Head of caudate nucleus (tissue), 42 donors: ENCODE results near the gene SLX9.
"Not testable (repeated sequence)": the region's sequence is repeated elsewhere in the genome, so short reads cannot be mapped to it uniquely, and the experiment has no call there.

ENCODE experiments used
- DNase-seq, 42 donors: peaks; one replicate each; pipeline versions ENCODE4 v3.0.0 to v3.0.0-alpha.2; 2020 to 2021; ENCODE audit warnings: mixed read lengths in 7 of 42
- intact Hi-C: fragments of 100-400 bp; cut with DNase I; formaldehyde crosslinking; loops from one replicate; pipeline ENCODE4 v1.15.0; 2022

Gene SLX9

GRCh38 chr21:44965251-44966022, 25.6 kb downstream of the SLX9 start:
- no peak for DNase-seq
- intact Hi-C loops = no loop called here

DNA sequence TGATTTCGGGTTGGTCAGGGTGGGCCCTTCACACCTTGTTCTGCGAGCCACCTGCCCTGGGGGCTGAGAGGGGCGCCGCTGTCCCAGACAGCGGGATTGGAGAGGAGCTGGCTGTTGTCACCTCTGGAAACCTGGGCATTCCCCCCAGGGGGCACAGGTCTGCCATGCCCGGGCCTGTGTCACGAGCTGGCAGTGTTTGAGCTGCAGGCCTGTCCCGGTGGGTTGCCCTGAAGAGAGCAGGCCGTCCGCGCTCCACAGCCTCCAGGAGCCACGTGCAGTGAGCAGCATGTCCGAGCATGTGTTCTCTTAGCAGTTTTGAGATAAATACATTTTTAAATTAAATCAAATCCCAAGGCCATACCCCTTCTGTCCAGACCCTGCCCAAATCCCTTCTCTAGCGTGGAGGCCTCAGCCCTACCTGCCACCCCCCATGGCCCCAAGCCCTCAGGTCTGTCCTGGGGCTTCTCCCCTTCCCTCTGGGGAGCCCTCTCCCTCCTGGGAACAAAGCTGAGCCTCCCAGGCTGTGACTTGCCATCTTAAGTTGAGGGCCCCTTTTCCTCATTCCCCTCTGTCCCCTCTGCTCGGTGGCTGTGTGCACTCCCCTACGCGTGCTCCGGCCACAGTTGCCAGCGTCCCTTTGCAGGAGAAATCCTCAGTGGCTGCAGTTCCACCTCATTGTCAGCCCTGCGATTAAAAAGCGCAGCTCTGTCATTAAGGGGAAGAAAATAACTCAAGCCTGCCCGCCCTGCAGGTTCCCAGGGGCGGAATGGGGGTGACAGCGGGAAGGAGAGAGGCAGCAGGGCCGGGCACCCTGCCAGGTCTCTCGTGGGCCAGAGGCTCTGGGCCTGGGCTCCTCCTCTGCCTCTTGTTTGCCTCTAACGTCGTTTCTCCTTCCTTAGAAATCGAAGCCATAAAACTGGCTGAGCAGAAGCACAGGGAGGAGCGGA, 26.6 kb downstream of the SLX9 start:
- peak in 36 of 42 donors; percentile 36 to 86 (median 58) for DNase-seq
- intact Hi-C loops = no loop called here

- peak in 1 of 42 donors; percentile 0 for DNase-seq
- intact Hi-C loops = no loop called here
These were observed 27.5 kb downstream of the SLX9 start for GRCh38 chr21:44967082-44968047.

DNA sequence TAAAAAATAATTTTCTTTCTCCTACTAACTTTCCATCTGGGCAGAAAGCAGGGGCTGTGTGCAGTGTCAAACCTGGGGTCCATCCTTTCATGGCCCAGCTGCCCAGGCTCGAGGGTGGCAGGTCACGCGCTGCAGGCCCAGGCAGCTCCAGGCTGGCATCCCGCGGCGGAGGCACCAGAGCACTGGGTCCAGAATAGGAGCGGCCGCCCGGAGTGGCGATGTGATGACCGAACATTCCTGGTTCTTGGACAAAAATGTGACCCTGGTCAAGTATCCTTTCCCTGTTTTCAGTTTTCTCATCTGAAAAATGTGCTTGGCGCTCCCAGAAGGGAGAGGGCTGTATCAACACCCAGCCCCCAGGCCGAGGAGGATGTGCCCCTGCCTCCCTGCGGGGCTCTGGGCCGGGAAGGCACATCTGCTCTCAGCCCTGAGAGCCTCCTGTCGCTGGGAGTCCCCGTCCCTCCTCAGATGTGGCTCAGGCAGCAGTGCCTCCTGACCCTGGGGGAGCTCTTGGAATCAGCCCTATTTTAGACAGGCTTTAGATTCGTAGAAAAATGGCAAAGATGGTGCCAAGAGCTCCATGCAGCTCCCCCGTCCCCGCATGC, 29.3 kb downstream of the SLX9 start:
- intact Hi-C loops = no loop called here
- no peak for DNase-seq

- DNase-seq = no peak
- intact Hi-C loops = no loop called here
These were observed 30.3 kb downstream of the SLX9 start for GRCh38 chr21:44969931-44970755.

DNA sequence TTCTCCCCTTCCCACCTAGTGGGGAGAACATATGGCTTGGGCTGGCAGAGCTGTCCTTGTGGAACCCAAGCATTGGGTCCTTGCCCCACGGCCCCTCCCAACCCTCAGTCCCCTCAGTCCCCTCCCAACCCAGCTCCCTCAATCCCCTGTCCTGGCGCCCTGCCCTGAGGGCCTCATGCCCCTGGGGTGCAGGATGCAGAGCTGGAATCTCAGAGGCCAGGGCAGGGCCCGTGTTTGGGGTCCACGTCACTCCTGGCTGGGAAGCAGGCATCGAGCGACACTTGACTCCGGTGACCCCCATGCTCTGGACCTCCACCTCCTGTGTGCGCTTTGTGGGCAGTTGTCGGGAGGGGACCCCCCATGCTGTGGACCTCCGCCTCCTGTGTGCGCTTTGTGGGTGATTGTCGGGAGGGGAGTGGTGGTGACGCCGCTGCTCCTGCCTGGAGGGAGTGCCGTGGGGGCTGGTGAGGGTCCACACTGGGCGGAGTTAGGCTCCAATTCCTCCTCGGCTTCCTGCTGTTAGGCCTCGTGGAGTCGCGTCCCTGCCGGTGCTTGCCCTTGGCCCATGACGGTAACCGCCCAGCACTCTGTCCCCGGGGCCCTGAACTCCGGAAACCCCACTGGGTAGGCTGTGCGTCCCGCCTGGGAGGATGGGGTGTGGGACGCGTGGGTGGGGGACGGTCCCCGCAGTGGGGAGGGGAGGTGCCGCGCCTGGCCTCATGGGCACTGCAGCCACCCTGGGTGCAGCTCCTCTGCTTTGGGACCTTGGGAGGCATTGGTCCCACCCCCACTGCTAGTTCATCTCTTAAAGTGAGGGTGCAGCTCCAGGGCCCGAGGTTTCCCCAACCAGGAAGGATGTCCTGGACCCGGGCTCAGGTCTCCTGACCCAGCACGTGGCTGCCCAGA, 31.2 kb downstream of the SLX9 start:
- DNase-seq = no peak
- intact Hi-C loops = no loop called here

- no peak for DNase-seq
- intact Hi-C loops = no loop called here
These were observed 31.8 kb downstream of the SLX9 start for GRCh38 chr21:44971672-44971995.

DNA sequence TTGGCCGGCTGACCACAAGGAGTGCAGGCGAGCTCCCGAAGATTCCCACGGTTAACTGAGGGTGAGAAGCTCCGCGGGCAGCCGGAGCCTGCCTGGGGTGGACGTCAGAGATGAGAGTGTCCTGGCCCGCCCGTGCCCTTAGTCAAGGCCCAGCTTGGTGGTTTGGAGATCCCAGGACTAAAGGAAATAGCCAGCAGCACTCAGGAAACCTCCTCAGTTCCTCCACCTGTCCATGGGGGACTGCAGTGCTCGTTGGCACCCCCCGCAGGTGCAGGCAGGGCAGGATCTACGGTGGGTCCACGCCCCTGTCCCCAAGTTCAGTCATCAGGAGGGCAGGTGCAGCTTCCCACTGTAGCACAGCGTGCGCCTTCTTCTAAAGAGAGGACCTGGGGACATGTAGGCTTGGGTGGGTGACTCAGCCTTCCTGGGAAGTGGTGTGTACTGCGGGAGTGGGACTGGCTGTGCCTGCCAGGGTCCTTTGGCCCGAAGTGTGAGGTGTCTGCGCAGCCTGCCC, 32.5 kb downstream of the SLX9 start:
- peak in 1 of 42 donors; percentile 57 for DNase-seq
- intact Hi-C loops = no loop called here

- no peak for DNase-seq
- intact Hi-C loops = no loop called here
These were observed 33.0 kb downstream of the SLX9 start for GRCh38 chr21:44972821-44973220.

DNA sequence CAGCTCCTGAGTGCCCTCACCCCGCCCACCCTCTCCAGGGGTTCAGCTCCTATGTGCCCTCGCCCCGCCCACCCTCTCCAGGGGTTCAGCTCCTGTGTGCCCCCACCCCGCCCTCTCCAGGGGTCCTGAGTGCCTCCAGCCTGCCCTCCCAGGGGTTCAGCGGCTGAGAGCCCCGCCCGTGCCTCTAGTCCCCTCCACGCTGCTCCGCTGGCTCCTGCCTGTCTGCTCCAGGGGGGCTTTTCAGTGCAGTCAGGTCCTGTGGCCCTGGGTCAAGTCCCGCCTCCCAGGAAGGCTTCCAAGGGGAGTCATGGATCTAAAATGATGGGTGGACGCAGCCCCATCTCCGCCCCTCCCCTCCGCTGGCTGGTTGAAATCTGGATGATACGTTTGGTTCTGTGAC, 33.8 kb downstream of the SLX9 start:
- intact Hi-C loops = no loop called here
- no peak for DNase-seq

DNA sequence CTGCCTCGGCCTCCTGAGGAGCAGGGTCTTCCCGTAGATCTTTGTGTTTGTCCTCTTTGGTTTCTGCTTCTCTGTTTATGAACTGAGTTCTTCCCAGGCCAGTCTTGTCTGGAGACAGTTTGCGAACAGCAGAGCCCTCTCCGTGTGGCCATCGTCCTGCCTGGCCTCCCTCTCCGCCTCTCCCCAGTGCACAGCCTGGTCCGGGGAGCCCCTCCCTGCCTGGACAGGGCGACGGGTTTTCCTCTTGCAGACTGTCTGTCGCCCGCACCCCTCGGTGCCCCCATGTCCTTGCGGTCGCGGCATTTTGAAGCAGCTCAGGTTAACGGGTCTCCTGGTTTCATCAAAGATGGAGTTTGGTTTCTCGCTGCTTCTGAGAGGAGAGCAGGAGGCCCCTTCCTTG, 34.8 kb downstream of the SLX9 start:
- no peak for DNase-seq

GRCh38 chr21:44975720-44976555, 36.1 kb downstream of the SLX9 start:
- DNase-seq = peak in 11 of 42 donors; percentile 19 to 58 (median 36)
- intact Hi-C loops = no loop called here

More for the DNA sequence above, 34.8 kb downstream of the SLX9 start:
- intact Hi-C loops = no loop called here

DNA sequence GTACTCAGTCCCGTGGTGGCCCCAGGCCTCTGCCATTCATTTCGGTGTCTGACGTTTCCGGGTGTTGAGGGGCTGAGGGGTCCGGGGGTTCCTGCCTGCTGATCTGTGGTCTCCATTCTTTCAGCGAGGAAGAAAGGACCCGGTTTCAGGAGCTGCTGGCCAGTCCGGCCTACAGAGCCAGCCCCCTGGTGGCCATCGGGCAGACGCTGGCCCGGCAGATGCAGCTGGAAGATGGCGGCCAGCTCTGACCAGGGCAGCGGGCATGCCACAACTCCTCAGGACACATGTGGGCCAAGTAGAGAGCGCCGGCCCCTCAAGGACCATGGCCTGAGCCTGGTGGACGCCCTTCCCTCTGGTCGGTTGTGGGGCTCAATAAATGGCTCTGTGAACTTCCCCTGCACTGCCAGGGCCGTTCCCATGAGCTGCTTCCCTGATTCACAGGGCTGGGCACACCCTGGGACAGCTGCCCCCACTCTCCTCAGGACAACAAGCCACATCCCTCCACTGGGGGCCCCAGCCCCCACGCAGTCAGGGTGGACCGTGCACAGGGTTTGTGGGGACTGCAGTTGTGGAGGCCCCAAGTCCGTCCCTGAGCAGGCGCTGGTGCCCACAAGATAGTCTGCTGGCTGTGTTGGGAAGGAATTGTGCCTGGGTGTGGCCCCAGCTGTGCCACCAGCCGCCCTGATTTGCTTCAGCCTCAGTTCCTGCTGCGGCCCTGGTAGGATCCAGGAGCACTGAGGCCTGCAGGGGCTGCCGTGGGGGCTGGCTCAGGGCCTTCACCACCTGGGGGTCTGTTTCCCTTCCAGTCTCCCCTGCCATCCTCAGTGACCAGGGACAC, 36.9 kb downstream of the SLX9 start:
- DNase-seq, intact Hi-C loops: not testable (repeated sequence)

GRCh38 chr21:44977616-44978340, 37.9 kb downstream of the SLX9 start:
- intact Hi-C loops = no loop called here
- no peak for DNase-seq
